IPS DF 4.7 (cell line): ENCODE data around the gene GP2.
"Not testable (repeated sequence)": the region's sequence is repeated elsewhere in the genome, so short reads cannot be mapped to it uniquely, and the experiment has no call there.

Source experiments
- DNase-seq: peaks from one replicate; pipeline ENCODE4 v3.0.0-alpha.2; 2013; ENCODE audit warnings: low spot score; ENCODE audit errors: extremely low read depth

Gene GP2

DNA sequence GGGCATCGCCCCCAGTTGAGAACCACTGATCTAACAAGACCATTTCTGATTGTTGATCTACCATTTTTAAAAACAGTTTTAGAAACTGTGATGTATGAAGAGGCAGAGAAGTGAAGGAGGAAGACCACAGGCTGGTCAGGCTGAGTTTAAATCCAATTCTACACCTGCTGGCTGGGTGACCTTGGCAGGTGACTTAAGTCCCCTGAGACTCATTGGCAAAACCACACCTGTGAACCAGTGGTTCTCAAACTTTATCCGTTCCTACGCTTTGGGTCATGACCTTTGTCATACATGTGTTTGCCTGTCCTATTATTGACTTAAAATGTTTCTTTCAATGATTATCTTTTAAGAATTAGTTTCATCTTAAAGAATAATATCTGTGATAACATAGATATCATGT, 2.3 kb downstream of the GP2 start:
- no peak for DNase-seq

DNA sequence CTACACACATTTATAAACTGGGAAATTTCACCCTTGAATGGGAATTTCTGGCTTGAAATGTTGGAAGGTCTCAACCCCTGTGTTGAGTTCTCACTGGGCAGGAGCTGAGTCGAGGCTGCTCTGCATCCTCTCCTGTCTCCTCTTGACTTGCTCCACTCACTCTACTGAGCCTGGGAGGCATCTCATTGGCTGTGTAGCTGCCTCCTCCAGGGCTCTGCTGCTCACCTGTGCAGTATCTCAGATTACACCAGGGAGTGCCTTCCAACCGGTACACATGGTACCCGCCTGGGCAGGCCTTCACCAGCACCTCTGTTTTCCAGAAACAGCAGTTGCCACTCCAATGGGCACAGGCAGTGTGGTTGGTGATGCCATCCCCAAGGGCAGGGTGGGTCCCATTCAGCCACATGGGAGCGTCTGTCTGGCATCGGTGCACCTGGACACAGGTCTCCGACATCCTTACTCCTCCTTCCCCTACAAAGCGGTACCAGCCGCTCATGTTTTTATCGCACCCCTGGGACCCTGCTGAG, 3.7 kb downstream of the GP2 start:
- DNase-seq, result no peak

DNA sequence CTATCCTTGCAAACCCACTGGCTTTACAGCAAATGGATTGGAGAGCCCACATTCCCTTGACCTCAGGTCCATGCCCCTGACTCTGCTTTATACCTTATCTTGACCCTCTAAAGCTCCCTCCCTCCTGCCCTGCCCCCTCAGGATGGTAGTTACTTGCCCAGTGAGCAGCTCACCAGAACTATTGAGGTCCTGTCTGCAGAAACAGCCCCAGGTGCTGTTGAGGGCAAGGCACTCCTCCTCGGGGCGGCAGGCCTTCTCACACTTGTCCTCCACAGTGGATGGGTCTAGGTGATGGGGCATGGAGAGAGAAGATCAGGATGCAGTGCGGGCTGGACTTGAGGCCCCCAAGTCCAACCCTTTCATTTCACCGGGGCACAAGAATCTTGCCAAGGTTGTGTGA, 4.6 kb downstream of the GP2 start:
- DNase-seq, result no peak

DNA sequence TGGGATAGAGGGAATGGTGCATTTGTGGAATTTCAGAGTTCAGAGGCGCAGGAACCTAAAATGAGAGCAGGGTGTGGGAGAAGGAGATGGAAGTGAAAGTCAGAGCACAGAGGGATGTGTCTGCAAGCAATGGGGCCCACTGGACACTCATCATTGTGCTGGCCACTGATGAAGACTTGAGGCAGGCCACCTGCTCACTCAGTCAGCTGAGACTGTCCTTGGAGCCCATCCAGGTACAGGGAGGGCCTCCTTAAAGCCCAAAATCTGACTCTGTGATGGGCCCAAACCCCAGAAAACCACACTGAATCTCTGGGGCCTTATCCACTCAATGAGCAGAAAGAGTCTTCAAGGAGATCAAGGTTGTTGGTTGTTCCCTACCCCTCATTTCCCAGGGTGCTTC, 5.6 kb downstream of the GP2 start:
- DNase-seq, result no peak

DNA sequence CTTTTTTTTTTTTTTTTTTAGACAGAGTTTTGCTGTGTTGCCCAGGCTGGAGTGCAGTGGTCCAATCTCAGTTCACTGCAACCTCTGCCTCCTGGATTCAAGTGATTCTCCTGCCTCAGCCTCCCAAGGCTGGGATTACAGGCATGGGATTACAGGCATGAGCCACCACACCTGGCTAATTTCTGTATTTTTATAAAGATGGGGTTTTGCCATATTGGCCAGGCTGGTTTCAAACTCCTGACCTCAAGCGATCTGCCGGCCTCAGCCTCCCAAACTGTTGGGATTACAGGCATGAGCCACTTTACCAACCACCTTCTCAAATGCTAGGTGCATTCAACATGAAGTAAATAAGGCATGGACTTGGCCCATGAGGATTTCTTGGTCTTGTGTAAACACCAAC, 6.3 kb downstream of the GP2 start:
- not testable (repeated sequence) for DNase-seq

DNA sequence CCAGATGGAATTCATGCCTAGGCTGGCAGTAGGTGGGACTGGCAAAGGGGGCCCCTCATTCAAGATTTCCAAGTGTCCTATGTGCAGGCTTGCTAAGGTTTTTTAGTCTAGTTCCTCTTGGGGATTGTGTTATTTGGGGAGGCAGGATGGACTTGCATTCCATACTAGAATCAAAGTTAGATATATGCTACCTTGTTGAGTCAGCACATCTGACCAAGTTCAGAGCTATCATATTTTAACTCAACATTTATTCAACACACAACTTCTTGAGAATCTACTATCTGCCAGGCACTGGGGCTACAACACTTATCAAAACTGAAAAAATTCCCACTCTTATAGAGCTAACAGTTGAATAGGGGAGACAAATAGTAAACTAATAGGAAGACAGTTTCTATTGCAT, 6.7 kb downstream of the GP2 start:
- no peak for DNase-seq

DNA sequence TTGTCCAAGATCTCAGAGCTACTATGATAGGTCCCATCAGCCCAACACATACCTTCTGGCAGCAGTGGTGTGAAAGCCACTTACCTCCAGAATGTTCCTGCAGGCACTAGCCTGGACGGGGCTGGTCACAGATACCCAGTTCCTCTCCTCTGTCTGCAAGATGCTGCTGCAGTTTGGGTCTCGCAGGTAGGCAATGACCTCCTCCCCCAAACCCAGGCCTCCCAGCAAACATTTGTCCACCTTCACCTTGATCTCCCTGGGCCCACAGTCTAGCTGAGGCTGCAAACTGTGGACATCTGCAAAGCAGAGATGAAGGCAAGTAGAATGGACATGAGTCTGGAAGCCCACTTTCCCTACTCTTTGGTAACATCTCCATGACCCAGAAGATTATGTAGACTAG, 7.1 kb downstream of the GP2 start:
- no peak for DNase-seq

DNA sequence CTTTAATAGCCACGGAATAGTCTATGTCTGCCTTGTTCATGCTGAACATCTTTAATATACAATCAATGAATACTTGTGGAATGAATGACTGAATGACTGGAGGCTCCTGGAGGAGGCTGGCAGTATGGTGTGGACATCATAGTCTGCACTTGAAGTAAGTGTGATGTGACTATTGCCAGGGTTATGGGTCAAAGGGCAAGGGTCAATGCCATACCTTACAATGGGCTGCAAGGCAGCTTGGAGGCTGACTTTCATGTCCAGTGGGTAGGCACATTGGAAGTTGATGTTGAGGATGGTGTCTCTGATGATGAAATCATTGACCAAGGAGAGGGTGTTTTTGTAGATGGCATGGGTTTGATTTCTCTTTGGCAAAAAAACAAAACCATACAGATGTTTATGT, 7.9 kb downstream of the GP2 start:
- no peak for DNase-seq

DNA sequence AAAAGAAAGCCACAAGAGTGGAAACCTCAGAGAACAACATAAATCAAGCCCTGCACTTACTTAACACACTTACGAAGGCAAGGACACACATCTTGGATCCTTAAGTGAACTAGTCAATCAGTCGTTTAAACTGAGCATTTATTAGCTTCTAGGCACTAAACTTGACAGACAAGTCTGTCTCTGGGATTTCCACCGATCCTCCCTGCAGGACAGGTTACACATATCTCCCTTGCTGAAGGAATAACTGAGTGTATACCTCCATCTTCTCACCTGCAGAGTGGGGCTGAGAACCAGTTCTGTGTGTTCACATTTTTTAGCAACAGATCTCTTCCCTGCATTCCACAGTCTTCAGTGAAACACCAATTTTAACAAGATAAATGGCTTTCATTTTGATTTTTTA, 8.9 kb downstream of the GP2 start:
- no peak for DNase-seq

DNA sequence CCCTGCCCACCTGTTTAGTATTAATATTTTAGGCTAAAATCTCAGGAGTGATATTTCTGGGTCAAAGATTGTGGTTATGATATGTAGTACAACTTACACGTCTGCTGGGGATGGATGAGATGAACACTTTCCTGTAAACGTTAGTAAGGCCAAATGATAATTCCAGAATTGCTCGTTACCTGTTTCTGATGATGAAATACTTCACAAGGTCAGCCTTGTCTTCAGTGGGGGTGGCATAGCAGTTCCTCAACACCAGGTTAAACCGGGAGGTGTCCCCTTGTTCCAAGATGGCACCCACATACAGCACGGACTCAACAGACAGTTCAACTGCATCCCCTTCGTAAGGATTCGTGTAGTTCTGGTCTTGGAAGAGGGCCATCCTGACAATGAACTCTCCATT, 9.3 kb downstream of the GP2 start:
- no peak for DNase-seq

DNA sequence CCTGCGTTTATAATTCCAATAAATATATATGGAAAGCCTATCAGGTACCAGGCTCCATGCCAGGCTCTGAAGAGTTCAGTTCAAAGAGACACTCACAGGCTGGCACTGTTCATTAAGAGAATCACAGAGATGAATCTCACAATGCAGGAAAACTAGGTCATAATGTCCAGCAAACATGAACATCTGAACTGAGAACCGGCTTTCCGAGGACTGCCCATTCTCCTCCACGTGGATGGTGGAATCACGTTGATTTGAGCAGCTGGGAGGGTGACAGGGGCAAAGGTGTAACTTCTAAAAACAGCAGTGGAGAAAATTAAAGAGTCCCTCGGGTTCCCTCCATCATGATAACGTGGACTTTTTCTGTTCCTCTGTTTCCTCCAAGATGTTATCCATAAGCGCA, 10.2 kb downstream of the GP2 start:
- DNase-seq, result no peak

DNA sequence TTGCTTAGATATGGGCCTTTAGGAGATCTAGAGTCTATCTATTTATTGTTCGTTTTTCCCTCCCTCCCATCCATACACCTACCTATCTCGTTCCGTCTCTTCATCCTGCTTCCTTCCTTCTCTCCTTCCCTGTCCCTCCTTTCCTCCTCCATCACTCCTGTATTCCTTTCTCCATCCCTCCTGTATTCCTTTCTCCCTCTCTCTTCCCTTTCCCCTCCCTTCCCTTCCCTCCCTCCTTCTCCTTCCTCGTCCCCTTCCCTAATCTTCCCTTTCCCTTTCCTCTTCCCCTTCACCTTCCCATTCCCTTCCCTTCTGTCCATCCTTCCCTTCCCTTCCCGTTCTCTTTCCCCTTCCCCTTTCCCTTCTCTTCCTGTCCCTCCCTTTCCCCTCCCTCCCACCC, 10.6 kb downstream of the GP2 start:
- no peak for DNase-seq

DNA sequence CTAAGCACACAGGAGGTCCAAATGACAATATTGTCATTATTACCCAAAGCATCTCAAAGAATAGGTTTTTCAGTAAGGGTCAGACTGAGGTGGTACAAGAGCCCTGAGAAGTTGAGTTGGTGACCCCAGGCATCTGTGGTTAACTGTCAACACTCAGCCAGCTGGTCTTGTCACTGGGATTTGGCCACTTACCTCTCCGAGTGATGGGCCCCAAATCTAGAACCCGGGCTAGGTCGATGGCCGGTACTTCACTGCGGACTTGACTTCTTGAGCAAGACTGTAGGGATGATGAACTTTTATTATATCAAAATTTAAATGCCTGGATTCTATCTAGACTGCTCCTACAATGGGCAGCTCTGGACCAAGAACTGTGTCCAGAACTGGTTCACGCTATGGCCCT, 11.5 kb downstream of the GP2 start:
- no peak for DNase-seq

DNA sequence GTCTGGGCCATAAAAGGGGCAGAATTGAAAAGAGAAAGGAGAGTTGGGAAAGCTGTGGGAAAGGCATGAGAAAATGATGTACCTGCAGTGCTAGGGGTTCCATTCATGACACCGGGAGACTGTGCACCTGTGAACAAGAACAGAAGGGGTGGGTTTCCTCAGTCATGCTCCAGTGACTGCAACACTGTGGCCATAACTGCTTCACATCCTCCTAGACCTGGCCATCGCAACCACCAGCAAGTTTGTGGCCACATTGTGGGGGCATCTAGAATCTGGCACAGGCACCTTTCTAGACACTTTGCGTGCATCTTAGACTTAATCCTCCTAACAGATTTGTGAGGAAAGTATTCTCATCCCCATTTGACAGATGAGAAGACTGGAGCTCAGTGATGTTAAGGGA, 12.7 kb downstream of the GP2 start:
- DNase-seq, result no peak

DNA sequence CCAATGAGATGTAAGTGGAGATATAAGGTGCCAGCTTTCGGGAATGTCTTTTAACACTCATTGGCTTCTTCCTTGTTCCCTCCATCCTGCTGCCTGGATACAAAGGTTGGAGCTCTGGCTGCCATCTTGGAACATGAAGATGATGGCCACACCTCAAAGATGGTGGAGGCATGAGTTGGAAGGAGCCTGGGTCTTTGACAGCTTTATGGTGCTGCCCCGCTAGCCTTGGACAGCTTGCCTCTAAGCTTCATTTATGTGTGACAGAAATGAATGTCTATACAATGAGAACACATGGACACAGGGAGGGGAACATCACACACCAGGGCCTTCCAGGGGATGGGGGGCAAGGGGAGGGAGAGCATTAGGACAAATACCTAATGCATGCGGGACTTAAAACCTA, 13.6 kb downstream of the GP2 start:
- DNase-seq, result no peak

DNA sequence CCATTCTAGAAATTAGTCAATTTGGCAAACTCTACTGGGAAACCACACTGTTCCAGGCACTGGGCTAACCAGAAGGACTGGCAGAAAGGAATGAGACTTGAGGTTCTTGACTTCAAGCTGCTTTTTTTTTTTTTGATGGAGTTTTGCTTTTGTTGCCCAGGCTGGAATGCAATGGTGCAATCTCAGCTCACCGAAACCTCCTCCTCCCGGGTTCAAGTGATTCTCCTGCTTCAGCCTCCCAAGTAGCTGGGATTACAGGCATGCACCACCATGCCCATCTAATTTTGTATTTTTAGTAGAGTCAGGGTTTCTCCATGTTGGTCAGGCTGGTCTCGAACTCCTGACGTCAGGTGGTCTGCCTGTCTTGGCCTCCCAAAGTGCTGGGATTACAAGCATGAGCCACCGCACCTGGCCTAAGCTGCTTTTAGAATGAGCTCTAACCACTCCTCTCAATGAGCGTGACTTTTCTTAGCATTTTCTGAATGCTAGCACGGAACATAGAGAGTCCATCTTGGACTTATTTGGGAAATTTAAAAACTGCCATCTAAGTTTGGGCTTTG, 14.7 kb downstream of the GP2 start:
- DNase-seq, result not testable (repeated sequence)

DNA sequence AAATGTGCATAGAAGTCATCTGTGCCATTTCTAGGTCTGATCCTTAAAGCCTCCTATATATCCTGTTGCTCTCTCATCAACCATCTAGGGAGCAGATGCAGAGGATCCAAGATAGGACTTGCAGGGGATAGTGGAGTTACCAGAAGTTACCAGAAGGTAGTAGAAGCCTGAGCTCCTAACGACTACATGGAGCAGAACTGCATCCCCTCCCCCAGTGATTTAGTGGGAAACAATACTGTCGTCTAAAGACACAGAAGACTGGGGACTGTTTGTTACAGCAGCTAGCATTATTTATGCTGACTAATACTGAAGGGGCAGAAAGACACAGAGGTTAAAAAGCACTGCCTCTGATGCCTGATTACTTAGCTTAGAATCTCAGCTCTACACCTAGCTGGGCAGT, 15.8 kb downstream of the GP2 start:
- no peak for DNase-seq

DNA sequence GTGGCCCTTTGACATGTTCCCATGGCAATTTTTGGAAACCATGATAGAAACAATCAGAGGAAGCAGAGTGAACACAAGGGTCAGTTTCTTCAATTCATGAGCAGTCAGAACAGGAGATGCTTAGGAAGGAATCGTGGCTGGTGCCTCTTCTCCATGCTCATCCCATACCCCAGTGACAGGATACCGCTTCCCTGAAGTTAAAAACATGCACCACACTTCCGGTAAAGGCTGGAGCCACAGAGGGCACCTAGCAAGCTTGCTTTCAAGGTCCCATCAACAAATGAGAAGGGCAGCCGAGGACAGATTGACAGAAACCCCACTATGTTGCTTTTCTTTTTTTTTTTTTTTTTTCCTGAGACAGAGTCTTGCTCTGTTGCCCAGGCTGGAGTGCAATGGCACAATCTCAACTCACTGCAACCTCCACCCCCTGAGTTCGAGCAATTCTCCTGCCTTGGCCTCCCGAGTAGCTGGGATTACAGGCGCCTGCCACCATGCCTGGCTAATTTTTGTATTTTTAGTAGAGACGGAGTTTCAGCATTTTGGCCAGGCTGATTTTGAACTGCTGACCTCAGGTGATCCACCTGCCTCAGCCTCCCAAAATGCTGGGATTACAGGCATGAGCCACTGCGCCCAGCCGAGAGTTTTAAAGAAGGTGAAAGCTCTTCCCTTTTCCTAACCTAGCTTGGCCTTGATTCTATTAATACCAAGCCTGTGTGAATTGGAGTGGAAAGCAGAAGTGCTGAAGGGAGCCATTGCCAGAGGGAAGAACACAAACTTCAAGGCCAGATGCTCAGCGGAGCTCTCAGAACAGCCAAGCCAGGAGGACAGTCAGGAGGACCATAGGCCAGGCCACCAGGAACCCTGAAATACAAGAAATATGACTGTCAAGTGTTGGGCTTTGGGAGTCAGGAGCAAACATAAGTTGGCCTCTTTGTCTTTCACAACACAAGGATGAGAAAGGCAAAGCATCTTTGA, 16.6 kb downstream of the GP2 start:
- no peak for DNase-seq

DNA sequence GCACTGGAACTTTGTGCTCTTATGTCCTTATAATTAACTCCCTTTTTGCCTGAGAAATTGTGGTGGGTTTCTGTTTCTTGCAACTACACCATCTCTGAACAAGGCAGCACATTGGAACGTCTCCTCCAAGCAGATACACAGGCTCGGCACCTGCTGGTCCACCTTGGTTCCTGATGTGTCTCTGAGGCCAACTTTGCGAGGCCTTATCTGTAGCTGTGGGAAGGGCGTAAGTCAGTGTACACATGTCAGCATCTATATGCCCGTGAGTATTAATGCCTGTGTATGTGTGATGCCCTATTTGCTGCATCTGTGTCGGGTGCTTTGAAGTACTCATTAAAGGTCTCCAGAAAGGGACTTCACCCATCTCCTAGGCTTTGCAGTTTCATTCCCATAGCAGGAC, 17.5 kb downstream of the GP2 start:
- DNase-seq, result no peak

DNA sequence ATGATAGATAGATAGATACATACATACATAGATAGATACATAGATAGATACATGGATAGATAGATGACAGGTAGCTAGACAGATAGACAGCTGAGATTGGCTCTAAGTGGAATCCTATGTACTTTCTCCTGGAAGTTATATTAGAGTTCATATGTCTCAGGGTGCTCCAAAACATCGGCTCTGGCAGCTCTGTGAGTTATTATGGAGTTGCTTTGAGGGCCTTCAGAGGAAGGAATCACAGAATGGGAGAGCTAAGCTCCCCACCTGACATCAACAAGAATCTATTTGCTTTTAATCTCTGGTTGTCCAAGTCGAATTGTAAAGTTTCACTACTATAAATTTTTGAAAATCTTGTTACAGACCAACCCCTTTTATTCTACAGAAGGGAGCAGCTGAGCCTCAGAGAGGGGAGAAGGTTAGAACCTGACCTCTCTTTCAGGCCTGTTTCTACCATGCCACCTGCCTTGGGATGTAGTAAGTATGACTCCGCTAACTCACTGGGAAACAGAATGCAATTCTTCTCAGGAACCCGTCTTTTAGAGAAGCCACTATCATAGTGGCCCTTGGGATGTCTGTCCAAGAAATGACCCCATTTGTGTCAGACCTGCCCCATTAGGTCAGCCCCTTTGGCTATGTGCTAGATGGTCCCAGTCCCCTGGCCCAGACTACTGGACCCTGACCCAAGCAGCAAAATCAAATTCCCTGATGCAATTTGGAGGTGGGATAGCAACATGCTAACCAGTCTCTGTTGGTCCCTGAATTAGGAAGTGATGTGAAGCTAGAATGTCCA, 18.3 kb downstream of the GP2 start:
- DNase-seq, result no peak

DNA sequence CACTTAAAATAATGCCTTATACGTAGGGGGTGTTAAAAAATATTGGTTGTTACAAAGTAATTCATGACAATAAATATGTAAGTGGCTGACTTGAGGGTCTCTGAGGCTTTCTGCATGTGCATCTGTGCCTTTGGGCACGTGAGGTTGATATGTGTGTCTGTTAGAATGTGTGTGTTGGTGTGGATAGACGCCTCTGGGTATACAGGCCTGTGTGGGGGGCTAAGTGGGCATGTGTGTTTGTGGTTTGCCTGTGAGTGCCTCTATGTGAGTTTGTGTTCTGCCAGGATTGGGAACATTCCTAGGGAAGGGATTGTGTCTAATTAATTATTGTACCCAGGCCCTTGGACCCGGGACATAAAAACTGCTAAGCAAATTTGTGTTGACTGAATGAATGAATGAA, 19.0 kb downstream of the GP2 start:
- DNase-seq, result no peak

DNA sequence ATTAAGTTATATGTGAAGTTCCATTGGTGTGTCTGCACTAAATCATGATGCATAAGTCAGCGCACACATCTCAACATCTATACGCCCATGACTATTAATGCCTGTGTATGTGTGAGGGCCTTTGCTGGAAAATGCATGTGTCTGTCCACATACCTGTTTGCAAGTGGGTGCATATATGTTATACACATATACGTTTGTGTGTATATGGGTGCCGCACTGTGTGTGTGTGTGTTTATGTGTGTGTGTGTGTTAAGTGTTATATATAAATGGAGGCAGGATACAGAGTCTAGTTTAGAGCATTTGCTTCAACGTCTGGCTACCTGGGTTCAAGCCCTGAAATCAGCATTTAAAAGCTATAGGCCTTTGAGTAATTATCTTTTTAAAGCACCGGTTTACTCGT, 19.5 kb downstream of the GP2 start:
- no peak for DNase-seq
